SK-N-SH treated with all-trans-retinoic acid at 6 μM for 48 hours (cell line): Measurements from ENCODE around the gene GLYR1.

ENCODE experiments used
- ATAC-seq: fragments of 200-7000 bp; cut with Tn5 transposase; 3 replicates; pipeline ENCODE4 v1.9.1; 2020; ENCODE audit warnings: mild to moderate bottlenecking, moderate library complexity
- ARNTL ChIP-seq: fragments of 450-650 bp; formaldehyde crosslinking; IDR thresholded peaks from 2 replicates; pipeline ENCODE4 v1.5.0; 2020; ENCODE audit warnings: low read depth, mild to moderate bottlenecking, moderate library complexity, borderline replicate concordance
- CSDC2 ChIP-seq: fragments of 250-450 bp; sonication (Bioruptor Pico); IDR thresholded peaks from 2 replicates; pipeline ENCODE4 v1.5.0; 2020; ENCODE audit warnings: mild to moderate bottlenecking, moderate library complexity
- ESRRG ChIP-seq: fragments of 250-450 bp; sonication (Bioruptor Pico); IDR thresholded peaks from 2 replicates; pipeline ENCODE4 v1.6.1; 2021; ENCODE audit warnings: mild to moderate bottlenecking
- RARB ChIP-seq: fragments of 250-450 bp; sonication (Bioruptor Pico); IDR thresholded peaks from 2 replicates; pipeline ENCODE4 v1.8.0; 2021; ENCODE audit warnings: mild to moderate bottlenecking, moderate library complexity
- SNAI2 ChIP-seq: fragments of 250-450 bp; sonication (Bioruptor Pico); IDR thresholded peaks from 2 replicates; pipeline ENCODE4 v1.5.0; 2020; ENCODE audit warnings: mild to moderate bottlenecking, moderate library complexity
- ZNF8 ChIP-seq: fragments of 450-650 bp; formaldehyde crosslinking; IDR thresholded peaks from 2 replicates; pipeline ENCODE4 v1.5.0; 2020; ENCODE audit warnings: mild to moderate bottlenecking, moderate library complexity
- TF ChIP-seq, protein P1 (sequence below): fragments of 250-450 bp; sonication (Bioruptor Pico); IDR thresholded peaks from 2 replicates; pipeline ENCODE4 v1.8.0; 2020; ENCODE audit warnings: mild to moderate bottlenecking, moderate library complexity, borderline replicate concordance
- TF ChIP-seq, protein P2 (sequence below): fragments of 250-450 bp; sonication (Bioruptor Pico); IDR thresholded peaks from 2 replicates; pipeline ENCODE4 v1.5.1; 2020; ENCODE audit warnings: low read depth, mild to moderate bottlenecking, moderate library complexity

GLYR1 gene

DNA sequence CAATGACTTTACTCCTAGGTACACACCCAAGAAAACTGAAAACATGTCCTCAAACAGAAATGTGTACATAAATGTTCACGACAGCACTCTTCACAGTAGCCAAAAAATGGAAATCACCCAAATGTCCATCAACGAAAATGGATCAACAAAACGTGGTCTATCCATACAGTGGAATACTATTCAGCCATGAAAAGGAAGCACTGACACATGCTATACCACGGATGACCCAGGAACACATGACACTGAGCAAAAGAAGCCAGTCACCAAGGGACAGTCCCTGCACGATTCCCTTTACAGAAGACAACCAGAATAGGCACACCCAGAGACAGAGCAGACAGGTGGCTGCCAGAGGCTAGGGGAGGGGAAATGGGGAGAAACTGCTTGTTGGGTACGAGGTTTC, 91.4 kb downstream of the GLYR1 start:
- no peak for TF ChIP-seq RARB
- peak; percentile 73 for TF ChIP-seq ZNF8
- ATAC-seq = no peak

DNA sequence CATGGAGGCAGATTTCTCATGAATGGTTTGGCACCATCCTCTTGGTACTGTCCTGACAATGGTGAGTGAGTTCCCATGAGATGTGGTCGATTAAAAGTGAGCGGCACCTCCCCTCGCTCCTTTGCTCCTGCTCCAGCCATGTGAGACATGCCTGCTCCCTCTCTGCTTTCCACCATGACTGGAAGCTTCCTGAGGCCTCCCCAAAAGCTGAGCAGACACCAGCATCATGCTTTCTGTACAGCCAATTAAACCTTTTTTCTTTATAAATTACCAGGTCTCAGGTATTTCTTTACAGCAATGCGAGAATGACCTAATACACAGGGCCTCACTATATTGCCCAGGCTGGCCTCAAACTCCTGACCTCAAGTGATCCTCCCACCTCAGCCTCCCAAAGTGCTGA, 92.2 kb downstream of the GLYR1 start:
- no peak for ATAC-seq
- TF ChIP-seq ESRRG (CRISPR knock-in tag) (no peak), ARNTL (CRISPR knock-in tag) (no peak)
- TF ChIP-seq, protein P1, sequence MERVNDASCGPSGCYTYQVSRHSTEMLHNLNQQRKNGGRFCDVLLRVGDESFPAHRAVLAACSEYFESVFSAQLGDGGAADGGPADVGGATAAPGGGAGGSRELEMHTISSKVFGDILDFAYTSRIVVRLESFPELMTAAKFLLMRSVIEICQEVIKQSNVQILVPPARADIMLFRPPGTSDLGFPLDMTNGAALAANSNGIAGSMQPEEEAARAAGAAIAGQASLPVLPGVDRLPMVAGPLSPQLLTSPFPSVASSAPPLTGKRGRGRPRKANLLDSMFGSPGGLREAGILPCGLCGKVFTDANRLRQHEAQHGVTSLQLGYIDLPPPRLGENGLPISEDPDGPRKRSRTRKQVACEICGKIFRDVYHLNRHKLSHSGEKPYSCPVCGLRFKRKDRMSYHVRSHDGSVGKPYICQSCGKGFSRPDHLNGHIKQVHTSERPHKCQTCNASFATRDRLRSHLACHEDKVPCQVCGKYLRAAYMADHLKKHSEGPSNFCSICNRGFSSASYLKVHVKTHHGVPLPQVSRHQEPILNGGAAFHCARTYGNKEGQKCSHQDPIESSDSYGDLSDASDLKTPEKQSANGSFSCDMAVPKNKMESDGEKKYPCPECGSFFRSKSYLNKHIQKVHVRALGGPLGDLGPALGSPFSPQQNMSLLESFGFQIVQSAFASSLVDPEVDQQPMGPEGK (CRISPR knock-in tag) = no peak
- TF ChIP-seq, all 23 proteins: peak for 0

DNA sequence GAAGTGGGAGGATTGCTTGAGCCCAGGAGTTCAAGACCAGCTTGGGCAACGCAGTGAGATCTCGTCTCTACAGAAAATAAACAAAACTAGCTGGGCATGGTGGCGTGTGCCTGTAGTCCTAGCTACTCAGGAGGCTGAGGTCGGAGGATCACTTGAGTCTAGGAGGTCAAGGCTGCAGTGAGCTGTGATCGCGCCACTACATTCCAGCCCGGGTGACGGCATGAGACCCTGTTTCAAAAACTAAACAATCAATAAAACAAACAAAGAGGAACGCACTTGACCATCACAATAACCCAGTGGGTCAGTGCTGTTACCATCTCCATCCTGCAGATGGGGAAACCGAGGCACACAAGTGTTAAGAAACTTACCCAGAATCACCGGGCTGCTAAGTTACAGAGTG, 93.9 kb downstream of the GLYR1 start:
- TF ChIP-seq CSDC2 (no peak), SNAI2 (CRISPR knock-in tag) (no peak), ARNTL (CRISPR knock-in tag) (no peak)
- TF ChIP-seq, protein P2, sequence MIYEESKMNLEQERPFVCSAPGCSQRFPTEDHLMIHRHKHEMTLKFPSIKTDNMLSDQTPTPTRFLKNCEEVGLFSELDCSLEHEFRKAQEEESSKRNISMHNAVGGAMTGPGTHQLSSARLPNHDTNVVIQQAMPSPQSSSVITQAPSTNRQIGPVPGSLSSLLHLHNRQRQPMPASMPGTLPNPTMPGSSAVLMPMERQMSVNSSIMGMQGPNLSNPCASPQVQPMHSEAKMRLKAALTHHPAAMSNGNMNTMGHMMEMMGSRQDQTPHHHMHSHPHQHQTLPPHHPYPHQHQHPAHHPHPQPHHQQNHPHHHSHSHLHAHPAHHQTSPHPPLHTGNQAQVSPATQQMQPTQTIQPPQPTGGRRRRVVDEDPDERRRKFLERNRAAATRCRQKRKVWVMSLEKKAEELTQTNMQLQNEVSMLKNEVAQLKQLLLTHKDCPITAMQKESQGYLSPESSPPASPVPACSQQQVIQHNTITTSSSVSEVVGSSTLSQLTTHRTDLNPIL (CRISPR knock-in tag) = no peak
- TF ChIP-seq, all 23 proteins: peak for 0
- no peak for ATAC-seq
